HG03354 (cell line): ENCODE measurements around the gene SEPTIN6.

Experiments
- ATAC-seq: cut with Tn5 transposase; IDR thresholded peaks from one replicate; pipeline ENCODE4 v1.9.1; 2021; ENCODE audit warnings: mild to moderate bottlenecking; ENCODE audit not compliant: unreplicated experiment, poor library complexity, severe bottlenecking

SEPTIN6 gene

GRCh38 chrX:119661486-119661885 lies 31.5 kb downstream of the SEPTIN6 start:
- ATAC-seq: no peak

- ATAC-seq: no peak
These were observed 33.4 kb downstream of the SEPTIN6 start for GRCh38 chrX:119659522-119659921.

GRCh38 chrX:119655125-119655524 lies 37.8 kb downstream of the SEPTIN6 start:
- ATAC-seq: no peak

GRCh38 chrX:119654112-119654531 lies 38.8 kb downstream of the SEPTIN6 start:
- ATAC-seq: no peak

DNA sequence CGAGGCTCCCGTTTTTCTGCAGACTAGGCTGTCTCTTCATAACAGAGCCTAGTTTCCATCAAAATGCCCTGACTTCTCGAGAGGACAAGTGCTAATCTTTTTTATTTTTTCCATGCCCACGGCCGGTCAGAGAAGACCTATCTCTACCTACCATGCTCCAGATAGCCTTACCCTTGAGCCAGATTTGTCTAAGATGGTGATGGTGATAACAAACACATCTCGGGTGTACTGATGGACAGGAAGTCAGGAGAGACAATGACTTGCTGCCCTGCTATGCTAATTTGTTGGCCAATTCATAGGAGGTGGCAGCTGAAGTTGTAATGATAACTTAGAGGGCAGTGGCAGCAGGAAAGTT lies 44.6 kb downstream of the SEPTIN6 start:
- peak; percentile 24 for ATAC-seq

GRCh38 chrX:119647552-119648420 lies 45.2 kb downstream of the SEPTIN6 start:
- ATAC-seq: peak; percentile 97

DNA sequence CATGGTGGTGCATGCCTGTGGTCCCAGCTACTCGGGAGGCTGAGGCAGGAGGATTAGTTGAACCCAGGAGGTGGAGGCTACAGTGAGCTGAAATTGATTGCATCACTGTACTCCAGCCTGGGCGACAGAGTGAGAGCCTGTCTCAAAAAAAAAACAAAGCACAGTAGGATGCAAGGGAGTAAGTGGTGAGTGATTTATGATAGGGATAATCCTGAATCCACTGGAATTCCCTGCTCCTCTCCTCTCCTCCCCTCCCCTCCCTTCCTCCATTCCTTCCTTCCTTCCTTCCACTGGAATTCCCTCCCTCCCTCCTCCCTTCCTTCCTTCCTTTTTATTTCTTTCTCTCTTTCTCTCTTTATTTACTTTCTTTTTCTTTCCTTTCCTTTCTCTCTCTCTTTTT lies 45.9 kb downstream of the SEPTIN6 start:
- ATAC-seq: no peak

GRCh38 chrX:119646515-119646914 lies 46.5 kb downstream of the SEPTIN6 start:
- ATAC-seq: no peak

GRCh38 chrX:119643696-119644095 lies 49.3 kb downstream of the SEPTIN6 start:
- ATAC-seq: no peak
